Mesendoderm (in vitro differentiated cells): Measurements from ENCODE around the gene PRRC2B.

Source experiments
- DNase-seq: peaks from one replicate; pipeline ENCODE4 v3.0.0; 2013
- H2AK5ac ChIP-seq: 2 replicates; pipeline ENCODE4 v1.6.1; 2013; ENCODE audit warnings: low read length, inconsistent platforms
- H2BK120ac ChIP-seq: 2 replicates; pipeline ENCODE4 v1.6.1; 2013; ENCODE audit warnings: low read depth, mild to moderate bottlenecking, low read length, moderate library complexity, mixed read lengths
- H2BK15ac ChIP-seq: replicated peaks from 2 replicates; pipeline ENCODE4 v1.6.1; 2013; ENCODE audit warnings: low read depth, mild to moderate bottlenecking, moderate library complexity
- H2BK5ac ChIP-seq: 2 replicates; pipeline ENCODE4 v1.6.1; 2013; ENCODE audit warnings: low read length, inconsistent platforms
- H3K18ac ChIP-seq: 2 replicates; pipeline ENCODE4 v1.6.1; 2013; ENCODE audit warnings: mild to moderate bottlenecking, low read length, mixed read lengths
- H3K23ac ChIP-seq: one replicate; pipeline ENCODE4 v1.6.1; 2013; ENCODE audit warnings: low read length
- H3K27ac ChIP-seq: 2 replicates; pipeline ENCODE4 v1.5.1; 2013; ENCODE audit warnings: low read depth, mild to moderate bottlenecking, inconsistent platforms, low read length, moderate library complexity
- H3K27me3 ChIP-seq: 2 replicates; pipeline ENCODE4 v1.6.1; 2013; ENCODE audit warnings: low read length, control low read depth, mild to moderate bottlenecking, inconsistent platforms; ENCODE audit not compliant: insufficient read depth, poor library complexity
- H3K36me3 ChIP-seq: 2 replicates; pipeline ENCODE4 v1.6.1; 2013; ENCODE audit warnings: low read length, inconsistent platforms; ENCODE audit not compliant: control insufficient read depth, insufficient read depth
- H3K4ac ChIP-seq: one replicate; pipeline ENCODE4 v1.6.1; 2013; ENCODE audit warnings: low read depth, mild to moderate bottlenecking, low read length, moderate library complexity
- H3K4me1 ChIP-seq: 2 replicates; pipeline ENCODE4 v1.6.1; 2013; ENCODE audit warnings: low read depth, low read length, inconsistent platforms; ENCODE audit not compliant: control insufficient read depth
- H3K4me2 ChIP-seq: 2 replicates; pipeline ENCODE4 v1.6.1; 2013; ENCODE audit warnings: low read length
- H3K4me3 ChIP-seq: 2 replicates; pipeline ENCODE4 v1.5.1; 2013; ENCODE audit warnings: mild to moderate bottlenecking, low read length
- H3K56ac ChIP-seq: one replicate; pipeline ENCODE4 v1.6.1; 2013; ENCODE audit warnings: low read length
- H3K79me1 ChIP-seq: 2 replicates; pipeline ENCODE4 v1.6.1; 2013; ENCODE audit warnings: low read length, inconsistent platforms
- H3K79me2 ChIP-seq: 2 replicates; pipeline ENCODE4 v1.6.1; 2013; ENCODE audit warnings: mild to moderate bottlenecking, low read length; ENCODE audit not compliant: control insufficient read depth, insufficient read depth
- H3K9ac ChIP-seq: 2 replicates; pipeline ENCODE4 v1.6.1; 2013; ENCODE audit warnings: low read length, inconsistent platforms
- H4K5ac ChIP-seq: one replicate; pipeline ENCODE4 v1.6.1; 2013; ENCODE audit warnings: low read length
- H4K8ac ChIP-seq: one replicate; pipeline ENCODE4 v1.6.1; 2013; ENCODE audit warnings: low read depth, mild to moderate bottlenecking, control low read depth, low read length, moderate library complexity
- WGBS: extraction: QIAGEN DNeasy Blood & Tissue Kit; methylation state at CpG from one replicate; pipeline ENCODE4 v1.1.7; 2013; ENCODE audit warnings: low lambda C conversion rate, missing lambda C conversion rate; ENCODE audit not compliant: insufficient coverage; ENCODE audit errors: extremely low coverage; 5-methylcytosine and 5-hydroxymethylcytosine counted together

Gene PRRC2B

GRCh38 chr9:131465401-131465800, 71.5 kb downstream of the PRRC2B start:
- H4K8ac ChIP-seq, result no peak overlapping the region
- H3K36me3 ChIP-seq, result peaks cover 36% of the 10 kb centered on the region
- peaks cover 26% of the 10 kb centered on the region for H3K79me1 ChIP-seq
- no peak overlapping the region for H2BK120ac ChIP-seq
- no peaks in the 10 kb centered on the region for H3K27me3 ChIP-seq
- H3K79me2 ChIP-seq, result peaks cover 20% of the 10 kb centered on the region
- no peak overlapping the region for H3K27ac ChIP-seq
- no peak overlapping the region for H3K23ac ChIP-seq
- WGBS, result no CpG with 5 or more reads among the region's 6 CpGs
- no peak overlapping the region for H3K18ac ChIP-seq
- DNase-seq, result no peak
- H3K56ac ChIP-seq, result no peak overlapping the region
- H3K4me1 ChIP-seq, result no peaks in the 10 kb centered on the region
- no peak overlapping the region for H2BK5ac ChIP-seq
- no peak overlapping the region for H2BK15ac ChIP-seq
- H3K4ac ChIP-seq, result no peak overlapping the region
- no peak overlapping the region for H3K4me3 ChIP-seq
- H2AK5ac ChIP-seq, result no peak overlapping the region
- H3K4me2 ChIP-seq, result no peak overlapping the region
- no peak overlapping the region for H3K9ac ChIP-seq
- H4K5ac ChIP-seq, result no peak overlapping the region

- peaks cover 32% of the 10 kb centered on the region for H3K36me3 ChIP-seq
Observed at GRCh38 chr9:131467214-131467935, 73.5 kb downstream of the PRRC2B start.

GRCh38 chr9:131468031-131468430, 74.1 kb downstream of the PRRC2B start:
- H3K4me1 ChIP-seq, result no peaks in the 10 kb centered on the region

More at GRCh38 chr9:131467214-131467935, 73.5 kb downstream of the PRRC2B start:
- Histone ChIP-seq H3K4ac (no peak overlapping the region), H3K27ac (no peak overlapping the region), H4K5ac (no peak overlapping the region), H2BK15ac (no peak overlapping the region), H4K8ac (no peak overlapping the region), H3K27me3 (no peaks in the 10 kb centered on the region), H3K4me1 (no peaks in the 10 kb centered on the region), H2BK120ac (no peak overlapping the region), H3K4me3 (no peak overlapping the region), H3K79me2 (peaks cover 19% of the 10 kb centered on the region), H2BK5ac (no peak overlapping the region), H3K4me2 (no peak overlapping the region), H3K18ac (no peak overlapping the region), H3K79me1 (peaks cover 23% of the 10 kb centered on the region), H3K9ac (no peak overlapping the region), H3K56ac (no peak overlapping the region), H2AK5ac (no peak overlapping the region), H3K23ac (no peak overlapping the region)
- no CpG with 5 or more reads among the region's 13 CpGs for WGBS
- DNase-seq, result no peak

GRCh38 chr9:131469356-131469755, 75.5 kb downstream of the PRRC2B start:
- no CpG with 5 or more reads among the region's 6 CpGs for WGBS
- Histone ChIP-seq H3K9ac (no peak overlapping the region), H3K4me2 (no peak overlapping the region), H3K27ac (no peak overlapping the region), H2BK15ac (no peak overlapping the region), H3K56ac (no peak overlapping the region), H3K4ac (no peak overlapping the region), H4K5ac (no peak overlapping the region), H3K79me2 (peaks cover 20% of the 10 kb centered on the region), H3K36me3 (peaks cover 40% of the 10 kb centered on the region), H2AK5ac (no peak overlapping the region), H3K4me3 (no peak overlapping the region), H3K18ac (no peak overlapping the region), H3K4me1 (no peaks in the 10 kb centered on the region), H4K8ac (no peak overlapping the region), H3K79me1 (peaks cover 29% of the 10 kb centered on the region), H2BK120ac (no peak overlapping the region), H3K27me3 (no peaks in the 10 kb centered on the region), H3K23ac (no peak overlapping the region), H2BK5ac (no peak overlapping the region)
- DNase-seq, result no peak

More at GRCh38 chr9:131468031-131468430, 74.1 kb downstream of the PRRC2B start:
- no peak for DNase-seq
- H3K9ac ChIP-seq, result no peak overlapping the region
- no CpG with 5 or more reads among the region's 4 CpGs for WGBS
- H3K27ac ChIP-seq, result no peak overlapping the region
- H3K18ac ChIP-seq, result no peak overlapping the region
- H2BK120ac ChIP-seq, result no peak overlapping the region
- no peak overlapping the region for H2BK15ac ChIP-seq
- H3K4me2 ChIP-seq, result no peak overlapping the region
- H3K79me1 ChIP-seq, result peaks cover 23% of the 10 kb centered on the region
- H3K23ac ChIP-seq, result no peak overlapping the region
- H4K8ac ChIP-seq, result no peak overlapping the region
- no peaks in the 10 kb centered on the region for H3K27me3 ChIP-seq
- no peak overlapping the region for H2BK5ac ChIP-seq
- no peak overlapping the region for H3K56ac ChIP-seq
- no peak overlapping the region for H3K4me3 ChIP-seq
- H2AK5ac ChIP-seq, result no peak overlapping the region
- peaks cover 32% of the 10 kb centered on the region for H3K36me3 ChIP-seq
- H3K79me2 ChIP-seq, result peaks cover 20% of the 10 kb centered on the region
- H4K5ac ChIP-seq, result no peak overlapping the region
- H3K4ac ChIP-seq, result no peak overlapping the region

GRCh38 chr9:131469951-131470350, 76.1 kb downstream of the PRRC2B start:
- Histone ChIP-seq H3K4ac (no peak overlapping the region), H3K18ac (no peak overlapping the region), H3K56ac (no peak overlapping the region), H3K27ac (no peak overlapping the region), H2BK5ac (no peak overlapping the region), H3K4me2 (no peak overlapping the region), H3K36me3 (peaks cover 42% of the 10 kb centered on the region), H3K23ac (no peak overlapping the region), H2AK5ac (no peak overlapping the region), H4K8ac (no peak overlapping the region), H3K27me3 (no peaks in the 10 kb centered on the region), H4K5ac (no peak overlapping the region), H3K79me2 (peaks cover 20% of the 10 kb centered on the region), H2BK15ac (no peak overlapping the region), H3K4me1 (no peaks in the 10 kb centered on the region), H3K79me1 (peaks cover 29% of the 10 kb centered on the region), H3K4me3 (no peak overlapping the region), H3K9ac (no peak overlapping the region), H2BK120ac (no peak overlapping the region)
- WGBS, result no CpG with 5 or more reads among the region's 16 CpGs
- DNase-seq, result no peak

- H3K9ac ChIP-seq, result no peak overlapping the region
- H3K4me3 ChIP-seq, result no peak overlapping the region
- DNase-seq, result no peak
- H3K4me1 ChIP-seq, result no peaks in the 10 kb centered on the region
- no peak overlapping the region for H3K18ac ChIP-seq
- H3K56ac ChIP-seq, result no peak overlapping the region
- no peak overlapping the region for H2BK15ac ChIP-seq
- no peak overlapping the region for H2AK5ac ChIP-seq
- WGBS, result no CpG with 5 or more reads among the region's 12 CpGs
- H3K36me3 ChIP-seq, result peaks cover 42% of the 10 kb centered on the region
- no peak overlapping the region for H2BK120ac ChIP-seq
- H2BK5ac ChIP-seq, result no peak overlapping the region
- no peak overlapping the region for H4K8ac ChIP-seq
- peaks cover 27% of the 10 kb centered on the region for H3K79me1 ChIP-seq
- H3K4me2 ChIP-seq, result no peak overlapping the region
- peaks cover 20% of the 10 kb centered on the region for H3K79me2 ChIP-seq
- H4K5ac ChIP-seq, result no peak overlapping the region
- no peak overlapping the region for H3K27ac ChIP-seq
- no peak overlapping the region for H3K4ac ChIP-seq
- H3K23ac ChIP-seq, result no peak overlapping the region
- H3K27me3 ChIP-seq, result no peaks in the 10 kb centered on the region
Observed at GRCh38 chr9:131470581-131470991, 76.7 kb downstream of the PRRC2B start.
